Hepatic stellate cell (primary cell): Measurements from ENCODE around the gene TNFRSF17.

ENCODE experiments used
- DNase-seq: peaks from one replicate; pipeline ENCODE4 v3.0.0; 2011; ENCODE audit warnings: low spot score

TNFRSF17 gene

DNA sequence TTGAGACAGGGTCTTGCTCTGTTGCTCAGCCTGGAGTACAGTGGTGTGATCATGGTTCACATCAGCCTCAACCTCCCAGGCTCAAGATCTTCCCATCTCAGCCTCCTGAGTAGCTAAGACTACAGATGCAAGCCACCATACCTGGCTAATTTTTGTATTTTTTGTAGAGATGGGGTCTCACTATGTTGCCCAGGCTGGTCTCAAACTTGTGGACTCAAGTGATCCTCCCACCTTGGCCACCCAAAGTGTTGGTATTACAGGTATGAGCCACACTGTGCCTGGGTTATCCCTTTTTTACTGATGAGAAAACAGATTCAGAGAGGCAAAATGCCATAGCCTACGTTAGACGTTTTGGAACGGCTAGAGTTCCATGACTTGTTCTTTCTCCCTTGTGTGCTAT is 41.6 kb downstream of the TNFRSF17 start:
- no peak for DNase-seq

- DNase-seq: no peak
These were observed 44.5 kb downstream of the TNFRSF17 start for GRCh38 chr16:12009462-12009861.

DNA sequence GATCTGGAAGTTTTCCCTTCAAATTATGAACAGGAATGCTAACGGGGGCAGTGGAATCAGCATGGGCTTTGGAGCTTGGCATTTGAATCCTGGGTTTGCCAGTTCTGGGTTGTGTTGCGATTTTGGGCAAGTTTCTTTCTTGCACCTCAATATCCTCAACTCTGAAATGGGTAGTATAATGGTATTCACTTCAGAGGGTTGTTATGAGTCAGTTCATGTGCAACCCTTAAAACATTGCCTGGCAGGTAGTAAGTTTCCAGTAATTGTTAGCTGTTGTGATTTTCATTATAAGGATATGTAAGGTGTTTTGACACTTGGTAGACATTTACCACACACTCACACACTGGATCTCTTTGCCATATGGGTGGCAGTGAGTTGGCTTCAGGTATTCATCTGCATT is 44.9 kb downstream of the TNFRSF17 start:
- no peak for DNase-seq

DNA sequence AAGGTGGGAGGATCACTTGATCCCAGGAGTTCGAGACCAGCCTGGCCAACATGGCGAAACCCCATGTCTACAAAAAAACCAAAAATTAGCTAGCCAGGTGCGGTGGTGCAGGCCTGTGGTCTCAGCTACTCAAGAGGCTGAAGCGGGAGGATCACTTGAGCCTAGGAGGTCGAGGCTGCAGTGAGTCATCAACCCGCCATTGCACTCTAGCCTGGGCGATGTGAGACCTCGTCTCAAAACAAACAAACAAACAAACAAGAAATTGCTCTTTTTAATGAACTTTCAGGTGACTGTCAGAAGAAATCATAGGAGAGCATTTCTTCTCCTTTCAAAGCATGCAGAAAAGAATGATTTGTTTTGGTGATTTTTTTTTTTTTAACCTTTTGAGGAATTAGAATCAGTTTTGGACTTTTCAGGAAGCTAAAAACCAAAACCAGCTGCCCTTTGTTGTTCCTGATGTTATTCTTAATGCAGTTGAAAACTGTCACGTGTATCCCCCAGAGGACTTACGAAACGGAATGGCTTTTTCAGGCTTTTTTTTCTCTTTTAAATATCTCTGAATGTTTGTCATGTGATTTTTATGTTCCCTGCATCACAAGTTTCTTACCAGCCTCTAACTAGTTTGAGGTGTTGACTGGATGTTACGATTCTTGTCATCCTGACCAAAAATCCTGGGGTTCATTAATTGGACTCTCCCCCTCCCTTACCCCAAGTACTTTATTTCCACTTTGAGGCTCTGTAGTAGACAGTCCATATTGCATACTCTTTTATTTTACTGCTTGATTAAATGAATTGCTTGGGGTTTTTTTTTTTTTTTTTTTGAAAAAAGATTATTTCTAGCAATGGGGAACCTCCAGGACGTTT is 45.6 kb downstream of the TNFRSF17 start:
- no peak for DNase-seq

DNA sequence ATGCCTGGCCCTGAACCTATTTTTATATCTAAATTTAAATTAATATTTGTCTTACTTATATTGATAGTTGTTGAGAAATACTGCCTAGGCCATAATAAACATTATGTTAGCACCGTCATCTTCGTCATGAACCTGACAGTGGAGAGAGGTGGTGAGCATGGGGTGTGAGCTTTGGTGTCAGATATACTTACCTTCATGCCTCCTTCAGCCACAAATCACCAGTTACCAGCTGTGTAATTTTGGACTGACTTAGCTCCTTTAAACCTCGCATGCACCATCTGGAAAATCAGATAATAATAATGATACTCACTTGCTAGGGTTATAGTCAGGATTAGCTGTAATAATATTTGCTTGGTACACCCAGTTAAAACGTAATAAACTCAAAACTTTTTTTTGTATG is 46.6 kb downstream of the TNFRSF17 start:
- no peak for DNase-seq

DNA sequence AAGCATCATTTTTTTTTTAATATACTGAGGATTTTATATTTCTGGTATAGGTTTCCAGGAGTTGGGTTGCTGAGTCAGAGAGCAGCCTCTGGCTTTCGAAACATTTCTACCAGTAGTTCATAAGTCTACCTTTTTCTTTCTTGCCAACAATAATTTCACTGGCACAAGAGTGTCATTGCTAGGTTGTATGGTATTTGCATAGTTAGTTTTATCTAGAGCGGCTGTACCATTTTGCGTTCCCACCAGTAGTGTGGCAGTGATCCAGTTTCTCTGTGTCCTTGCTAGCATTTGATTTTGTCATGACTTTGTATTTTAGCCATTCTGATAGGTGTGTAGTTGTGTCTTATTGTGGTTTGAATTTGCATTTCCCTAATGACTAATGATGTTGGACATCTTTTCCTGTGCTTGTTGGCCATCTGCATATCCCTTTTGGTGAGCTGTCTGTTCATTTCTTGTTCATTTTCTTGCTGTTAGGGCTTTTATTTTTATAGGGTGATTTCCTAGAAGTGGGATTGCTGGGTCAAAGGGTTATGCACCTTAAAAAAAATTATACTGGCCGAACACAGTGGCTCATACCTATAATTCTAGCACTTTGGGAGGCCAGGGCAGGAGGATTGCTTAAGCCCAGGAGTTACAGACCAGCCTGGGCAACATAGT is 51.4 kb downstream of the TNFRSF17 start:
- DNase-seq: no peak

GRCh38 chr16:12017558-12017957 is 52.5 kb downstream of the TNFRSF17 start:
- DNase-seq: peak; percentile 59
